AG08395 (cell line): ENCODE measurements around the gene PPP1R13B.
A peak's percentile ranks its signal among the peaks of the same experiment; 100 is the strongest.
"Not testable (repeated sequence)": the region's sequence is repeated elsewhere in the genome, so short reads cannot be mapped to it uniquely, and the experiment has no call there.

Experiments used
- DNase-seq: peaks from one replicate; pipeline ENCODE4 v3.0.0; 2012; ENCODE audit warnings: mixed read lengths, low spot score

The PPP1R13B gene, protein sequence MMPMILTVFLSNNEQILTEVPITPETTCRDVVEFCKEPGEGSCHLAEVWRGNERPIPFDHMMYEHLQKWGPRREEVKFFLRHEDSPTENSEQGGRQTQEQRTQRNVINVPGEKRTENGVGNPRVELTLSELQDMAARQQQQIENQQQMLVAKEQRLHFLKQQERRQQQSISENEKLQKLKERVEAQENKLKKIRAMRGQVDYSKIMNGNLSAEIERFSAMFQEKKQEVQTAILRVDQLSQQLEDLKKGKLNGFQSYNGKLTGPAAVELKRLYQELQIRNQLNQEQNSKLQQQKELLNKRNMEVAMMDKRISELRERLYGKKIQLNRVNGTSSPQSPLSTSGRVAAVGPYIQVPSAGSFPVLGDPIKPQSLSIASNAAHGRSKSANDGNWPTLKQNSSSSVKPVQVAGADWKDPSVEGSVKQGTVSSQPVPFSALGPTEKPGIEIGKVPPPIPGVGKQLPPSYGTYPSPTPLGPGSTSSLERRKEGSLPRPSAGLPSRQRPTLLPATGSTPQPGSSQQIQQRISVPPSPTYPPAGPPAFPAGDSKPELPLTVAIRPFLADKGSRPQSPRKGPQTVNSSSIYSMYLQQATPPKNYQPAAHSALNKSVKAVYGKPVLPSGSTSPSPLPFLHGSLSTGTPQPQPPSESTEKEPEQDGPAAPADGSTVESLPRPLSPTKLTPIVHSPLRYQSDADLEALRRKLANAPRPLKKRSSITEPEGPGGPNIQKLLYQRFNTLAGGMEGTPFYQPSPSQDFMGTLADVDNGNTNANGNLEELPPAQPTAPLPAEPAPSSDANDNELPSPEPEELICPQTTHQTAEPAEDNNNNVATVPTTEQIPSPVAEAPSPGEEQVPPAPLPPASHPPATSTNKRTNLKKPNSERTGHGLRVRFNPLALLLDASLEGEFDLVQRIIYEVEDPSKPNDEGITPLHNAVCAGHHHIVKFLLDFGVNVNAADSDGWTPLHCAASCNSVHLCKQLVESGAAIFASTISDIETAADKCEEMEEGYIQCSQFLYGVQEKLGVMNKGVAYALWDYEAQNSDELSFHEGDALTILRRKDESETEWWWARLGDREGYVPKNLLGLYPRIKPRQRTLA

DNA sequence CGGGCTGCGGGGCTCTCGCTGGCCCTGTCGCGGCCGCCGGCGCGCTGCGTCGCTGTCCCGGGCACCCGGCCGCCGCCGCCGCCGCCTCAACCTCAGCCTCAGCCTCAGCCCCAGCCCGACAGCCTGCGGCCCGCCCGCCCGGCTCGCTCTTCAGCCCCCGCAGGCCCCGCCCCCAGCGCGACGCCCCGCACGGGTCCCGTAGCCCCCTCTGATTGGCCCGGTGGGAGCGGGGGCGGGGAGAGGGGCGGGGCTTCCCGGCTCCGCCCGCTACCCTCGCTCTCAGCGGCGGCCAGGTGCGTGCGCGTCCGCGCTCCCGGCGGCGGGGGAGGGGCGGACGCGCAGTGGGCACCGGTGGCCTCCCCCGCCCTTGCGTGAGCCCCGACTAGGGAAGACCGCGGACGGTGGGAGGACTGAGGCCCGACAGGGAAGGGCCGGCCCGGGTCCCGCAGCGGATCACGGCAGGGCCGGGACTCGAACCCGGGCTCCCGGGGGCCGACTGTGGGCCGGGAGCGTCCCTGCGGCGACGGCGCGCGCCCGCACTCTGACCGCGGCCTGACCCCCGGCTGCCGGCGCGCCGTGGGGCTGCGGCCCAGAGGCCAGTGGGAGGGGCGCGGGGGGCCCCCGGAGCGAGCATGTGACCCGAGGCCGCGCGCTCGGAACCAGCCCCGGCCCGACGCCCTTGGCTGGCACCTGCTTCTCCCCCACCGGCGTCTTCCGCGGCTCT lies at the start of gene PPP1R13B:
Gene PPP1R13B (minus strand): TSS at position 125 of the 724 bp plus-strand sequence. CDS start 268 bp downstream, outside the sequence.
- DNase-seq: peak; percentile 98

DNA sequence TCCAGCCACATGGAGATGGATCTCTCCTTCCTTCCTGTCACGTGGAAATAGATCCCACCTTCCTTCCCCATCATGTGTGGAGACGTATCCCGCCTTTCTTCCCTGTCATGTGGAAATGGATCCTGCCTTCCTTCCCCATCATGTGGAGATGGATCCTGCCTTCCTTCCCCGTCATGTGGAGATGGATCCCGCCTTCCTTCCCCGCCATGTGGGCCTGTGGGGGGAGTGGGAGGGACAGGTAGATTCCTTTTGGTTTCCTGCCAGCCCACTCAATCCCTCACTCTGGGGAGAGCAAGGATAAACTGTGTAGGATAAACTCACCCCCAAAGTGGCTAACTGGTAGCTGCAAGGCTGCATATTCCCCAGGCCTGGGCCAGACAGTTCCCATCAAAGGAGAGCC lies 49.2 kb upstream of the PPP1R13B start:
- no peak for DNase-seq

DNA sequence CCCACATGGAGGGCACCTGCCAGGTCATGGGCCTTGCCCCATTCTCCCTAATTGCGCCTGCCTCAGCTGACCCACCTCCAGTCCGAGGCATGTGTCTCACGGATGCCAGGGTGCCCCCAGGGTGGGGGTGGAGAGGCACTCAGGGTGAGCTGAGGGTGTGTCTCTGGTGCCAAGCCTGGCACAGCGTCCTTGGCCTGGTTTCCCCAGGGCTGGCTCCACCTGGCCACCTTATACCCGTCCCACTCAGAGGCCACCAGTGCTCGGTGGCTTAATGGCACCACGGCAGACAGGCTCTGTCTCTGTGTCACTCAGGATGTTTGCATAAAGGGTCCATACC lies 47.3 kb upstream of the PPP1R13B start:
- DNase-seq: no peak

DNA sequence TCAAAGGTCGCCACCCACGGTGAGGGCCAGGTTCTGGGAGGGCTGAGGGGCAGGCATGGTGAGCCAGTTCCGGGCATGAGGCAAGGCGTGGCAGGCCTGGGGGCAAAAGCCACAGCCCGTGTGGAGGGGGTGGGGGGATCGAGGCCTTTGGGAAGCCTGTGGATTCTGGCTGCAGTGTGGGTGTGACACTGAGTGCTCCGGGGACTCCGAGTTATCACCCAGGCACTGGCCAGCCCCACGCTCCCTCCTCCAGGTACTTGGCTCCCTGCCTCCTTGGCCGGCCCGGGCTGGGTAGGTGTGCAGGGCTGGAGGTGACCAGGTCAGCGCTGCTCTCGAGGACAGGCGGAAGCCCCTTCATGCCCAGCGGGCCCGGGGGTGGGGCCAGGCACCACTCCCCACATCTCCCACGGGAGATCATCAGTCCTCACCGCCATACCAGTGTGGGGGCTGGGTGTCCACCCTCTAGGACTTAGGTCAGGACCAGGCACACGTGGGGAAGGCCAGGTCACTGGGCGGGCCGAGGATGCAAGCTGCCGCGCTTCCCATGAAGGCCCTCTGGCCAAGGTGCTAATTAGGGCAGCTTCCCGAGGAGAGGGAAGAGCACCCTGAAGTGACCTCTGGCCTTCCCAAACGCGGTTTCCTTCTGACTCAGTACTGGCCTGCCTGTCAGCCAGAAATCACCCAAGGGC lies 46.8 kb upstream of the PPP1R13B start:
- DNase-seq: no peak

DNA sequence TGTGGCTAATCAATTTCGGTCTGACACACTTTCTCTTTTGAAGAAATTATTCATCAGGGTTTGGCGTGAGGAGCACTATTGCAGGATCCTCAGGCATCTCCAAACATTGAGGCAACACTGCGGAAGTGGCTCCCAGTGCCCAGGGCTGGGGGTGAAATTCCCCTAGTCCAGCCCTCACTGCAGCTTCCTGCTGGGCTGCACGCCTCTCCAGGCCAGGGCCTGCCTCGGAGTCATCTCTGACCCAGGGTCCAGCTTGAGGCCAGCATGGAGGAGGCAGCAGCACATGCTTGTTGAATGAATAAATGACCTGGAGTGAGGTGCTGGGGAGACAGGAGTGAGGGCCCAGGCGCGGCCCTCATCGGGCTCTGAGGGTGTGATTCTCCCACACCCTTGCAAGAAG lies 44.9 kb upstream of the PPP1R13B start:
- no peak for DNase-seq

DNA sequence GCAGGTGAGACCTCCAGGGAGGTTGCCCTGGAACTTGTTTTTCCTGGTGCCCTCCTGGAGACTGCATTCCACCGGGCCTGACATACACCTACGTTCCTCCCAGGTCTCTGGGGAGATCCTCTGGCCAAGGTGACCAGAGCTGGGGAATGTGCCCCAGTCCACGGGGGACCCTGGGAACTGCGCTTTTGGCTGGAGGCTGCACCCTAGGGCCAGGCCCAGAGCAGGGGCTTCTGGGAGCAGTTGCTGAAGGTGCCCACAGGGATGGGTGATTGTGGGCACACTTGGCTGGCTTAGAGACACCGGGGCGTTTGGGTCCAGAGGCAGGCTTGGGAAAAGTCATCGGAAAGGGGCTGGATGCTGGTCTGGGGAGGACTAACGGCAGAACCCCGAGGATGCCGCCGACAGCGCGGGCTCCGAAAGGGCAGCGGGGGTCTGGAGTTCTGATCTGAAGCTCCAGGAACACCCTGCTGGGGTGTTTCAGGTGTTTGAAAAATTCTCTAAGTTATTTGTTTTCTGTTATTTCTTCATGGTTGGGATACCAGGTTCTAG lies 44.4 kb upstream of the PPP1R13B start:
- DNase-seq: no peak

DNA sequence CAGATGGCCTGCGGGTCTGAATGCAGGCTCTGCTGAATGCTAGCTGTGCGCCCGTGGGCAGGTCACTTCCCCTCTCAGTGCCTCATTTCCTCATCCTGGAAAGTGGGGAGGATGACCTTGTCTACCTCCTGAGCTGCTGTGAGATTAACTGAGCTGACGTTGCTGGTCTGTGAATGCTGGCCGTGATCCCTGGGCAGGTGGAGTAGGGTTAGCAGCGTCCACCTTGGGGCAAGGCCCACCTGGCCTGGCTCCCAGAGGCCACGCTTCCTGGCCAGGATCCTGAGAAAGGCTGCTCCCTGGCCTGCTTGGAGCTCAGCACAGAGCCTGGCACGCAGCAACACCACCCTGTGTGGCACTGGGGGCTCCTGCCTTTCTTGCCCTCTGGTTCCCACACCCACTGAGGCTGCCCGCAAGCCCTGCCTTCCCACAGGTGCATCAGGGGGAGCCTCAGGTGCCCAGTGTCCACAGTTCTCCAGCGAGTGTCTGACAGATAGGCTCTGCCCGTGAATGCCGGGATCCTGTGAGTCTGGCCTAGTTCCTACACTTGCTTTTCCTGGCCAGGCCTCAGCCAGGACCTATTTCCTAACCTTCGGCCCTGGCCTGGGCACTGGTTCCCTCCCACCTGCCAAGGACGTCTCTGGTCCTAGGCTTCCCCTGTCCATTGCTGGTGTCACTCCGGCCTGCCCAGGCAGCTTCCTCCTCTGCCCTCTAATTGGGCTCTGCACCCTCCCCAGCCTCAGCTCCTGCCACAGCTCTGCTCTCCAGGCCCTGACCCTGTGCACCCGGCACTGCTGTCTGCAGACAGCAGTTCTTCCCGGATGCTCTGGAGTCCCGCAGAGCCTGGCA lies 43.7 kb upstream of the PPP1R13B start:
- no peak for DNase-seq

DNA sequence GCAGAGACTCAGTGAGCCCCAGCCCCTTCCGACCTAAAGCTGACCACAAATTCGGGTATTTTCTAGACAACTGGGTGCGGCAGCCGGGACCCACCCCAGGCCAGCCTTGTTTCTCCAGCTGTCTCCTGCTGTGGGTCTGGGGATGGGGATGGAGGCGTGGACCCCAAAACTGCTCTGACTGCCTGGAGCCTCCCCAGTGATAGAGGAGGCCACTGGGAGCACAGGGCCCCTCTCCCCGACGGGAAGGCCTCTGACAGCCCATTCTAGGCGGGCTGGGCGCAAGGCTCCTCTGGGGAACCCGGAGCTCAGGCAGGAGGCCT lies 42.6 kb upstream of the PPP1R13B start:
- no peak for DNase-seq

DNA sequence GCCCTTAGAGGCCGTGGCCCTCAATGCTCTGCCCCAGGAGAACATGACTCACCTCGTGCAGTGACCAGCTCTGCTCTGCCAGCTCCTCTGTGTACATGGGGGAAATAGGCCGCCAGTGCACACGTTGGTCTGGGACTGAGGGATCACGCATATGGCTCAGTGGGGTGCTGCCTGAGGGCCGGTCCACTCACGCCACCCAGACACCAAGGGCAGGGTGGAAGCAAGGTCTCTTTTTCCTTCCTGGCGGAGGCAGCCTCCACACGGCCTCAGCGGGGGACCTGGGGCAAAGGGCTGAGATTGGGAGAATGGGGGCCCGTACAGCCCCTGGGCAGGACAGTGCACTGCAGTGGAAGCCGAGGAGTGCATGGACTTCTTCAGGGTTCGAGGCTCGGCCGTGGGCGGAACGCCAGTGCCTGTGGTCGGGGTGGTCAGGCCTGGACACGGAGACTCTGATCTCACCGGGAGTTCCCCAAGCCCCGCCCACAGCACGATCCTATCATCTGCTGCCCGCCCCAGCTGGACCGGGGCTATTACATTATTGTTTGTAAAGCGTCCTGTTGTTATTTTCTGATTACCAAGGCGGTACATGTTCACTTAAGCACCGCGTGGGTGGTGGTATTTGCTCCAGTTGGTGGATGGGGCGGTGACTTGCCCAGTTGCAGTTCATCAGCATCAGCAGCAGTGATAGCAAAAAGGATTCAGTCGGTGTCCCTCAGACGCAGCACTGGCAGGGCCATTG lies 42.1 kb upstream of the PPP1R13B start:
- peak; percentile 50 for DNase-seq

DNA sequence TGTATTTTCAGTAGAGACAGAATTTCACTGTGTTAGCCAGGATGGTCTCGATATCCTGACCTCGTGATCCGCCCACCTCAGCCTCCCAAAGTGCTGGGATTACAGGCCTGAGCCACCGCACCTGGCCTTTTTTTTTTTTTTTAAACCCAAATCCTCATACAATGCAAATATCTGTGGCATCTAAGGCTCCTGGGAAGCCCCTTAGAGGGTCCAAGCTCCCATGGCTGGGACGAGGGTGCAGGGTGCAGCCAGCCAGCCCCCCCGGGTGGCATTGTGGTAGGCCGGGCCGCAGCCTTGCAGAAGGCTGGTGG lies 41.6 kb upstream of the PPP1R13B start:
- DNase-seq: not testable (repeated sequence)

DNA sequence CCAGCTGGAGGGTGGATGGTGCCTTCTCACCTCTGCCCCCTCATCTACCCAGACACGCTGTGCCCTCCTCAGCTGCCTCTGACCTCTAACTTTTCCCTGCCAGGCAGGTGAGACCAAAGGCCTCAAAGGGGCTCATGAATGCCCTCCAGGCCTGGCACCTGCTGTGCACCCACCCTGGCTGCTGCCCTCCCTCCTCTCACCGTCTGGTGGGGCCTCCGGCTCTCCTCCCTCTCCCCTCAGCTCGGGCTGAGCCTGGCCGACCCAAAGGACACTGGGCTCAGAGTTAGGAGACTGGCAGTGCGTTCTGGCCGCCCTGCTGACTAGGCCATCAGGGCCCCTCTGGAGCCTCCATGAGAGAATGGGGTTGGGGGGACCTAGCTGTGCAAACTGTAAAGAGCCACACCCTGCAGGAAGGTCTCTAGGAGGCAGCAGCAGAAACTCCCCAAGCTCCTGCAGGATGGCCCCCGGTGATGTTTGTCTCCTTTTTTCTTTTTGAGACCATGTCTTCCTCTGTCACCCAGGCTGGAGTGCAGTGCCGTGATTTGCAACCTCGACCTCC lies 40.3 kb upstream of the PPP1R13B start:
- no peak for DNase-seq

DNA sequence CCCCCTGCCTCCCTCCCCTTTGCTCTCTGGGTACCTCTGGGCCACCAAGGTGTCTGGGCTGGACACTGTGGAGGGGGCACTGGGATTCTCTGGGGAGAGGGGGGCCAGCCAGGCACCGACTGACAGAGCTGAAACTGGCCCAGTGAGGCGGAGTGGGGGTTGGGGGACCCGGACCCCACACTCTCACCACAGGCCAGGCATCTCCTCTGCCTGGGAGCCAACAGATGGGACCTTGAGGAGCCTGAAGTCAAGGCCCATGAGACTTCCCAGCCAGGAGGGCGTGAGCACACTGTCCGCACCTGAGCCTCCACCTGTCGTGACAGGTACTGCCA lies 39.8 kb upstream of the PPP1R13B start:
- DNase-seq: no peak

DNA sequence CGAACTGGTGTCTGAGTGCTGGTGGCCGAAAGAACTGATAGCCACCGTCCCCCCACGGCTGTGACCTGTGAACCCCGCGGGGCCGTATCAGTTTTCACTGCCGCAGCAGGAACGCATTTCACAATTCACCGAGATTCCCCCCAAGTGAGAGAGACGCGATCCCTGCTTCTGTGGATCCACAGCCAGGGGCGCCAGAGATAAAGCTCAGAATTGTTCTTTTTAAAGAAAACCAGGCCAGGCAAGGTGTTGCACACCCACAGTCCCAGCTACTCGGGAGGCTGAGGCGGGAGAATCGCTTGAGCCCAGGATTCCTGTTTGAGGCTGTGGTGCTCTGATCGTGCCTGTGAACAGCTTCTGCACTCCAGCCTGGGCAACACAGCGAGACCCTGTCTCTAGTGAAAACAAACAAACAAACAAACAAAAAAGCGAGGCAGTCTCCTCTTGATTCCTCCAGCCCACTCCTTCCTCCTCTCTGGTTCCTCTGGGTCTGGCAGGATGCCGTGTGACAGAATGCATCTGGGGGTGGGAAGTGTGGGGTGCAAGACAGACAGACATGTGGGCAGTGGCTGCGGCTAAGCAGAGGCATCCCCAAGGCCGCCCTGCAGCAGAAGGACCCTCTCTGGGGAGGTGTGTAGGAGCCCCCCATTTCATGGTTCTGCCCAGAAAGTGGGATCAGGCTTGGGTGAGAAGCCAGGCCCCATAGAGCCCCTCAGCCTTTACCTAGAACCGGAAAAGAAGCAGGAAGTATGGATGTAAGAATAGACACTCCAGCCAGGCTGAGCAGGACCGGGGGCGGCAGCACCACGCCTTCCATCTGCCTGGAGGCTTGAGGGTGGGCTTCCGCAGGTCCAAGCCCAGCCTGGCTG lies 39.2 kb upstream of the PPP1R13B start:
- DNase-seq: no peak

DNA sequence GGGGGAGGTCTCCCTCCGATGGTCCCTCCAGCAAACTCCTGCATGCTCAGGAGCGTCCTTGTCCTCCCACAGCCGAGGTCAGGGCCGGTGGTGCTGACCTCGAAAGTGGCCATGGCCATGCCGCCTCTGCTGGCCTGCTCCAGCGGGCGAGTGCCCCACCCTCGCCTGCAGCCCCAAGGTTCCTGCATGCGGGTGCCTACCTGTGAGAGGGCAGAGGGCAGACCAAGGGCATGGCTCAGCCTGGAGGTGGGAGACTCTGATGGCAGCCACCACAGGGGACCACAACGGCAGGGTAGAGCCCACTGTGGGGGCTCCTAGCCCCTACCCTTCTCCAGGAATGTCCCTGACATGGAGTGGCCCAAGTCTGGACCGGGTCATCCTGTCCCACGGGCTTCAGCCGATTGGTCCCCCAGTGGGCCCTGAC lies 38.1 kb upstream of the PPP1R13B start:
- DNase-seq: no peak

DNA sequence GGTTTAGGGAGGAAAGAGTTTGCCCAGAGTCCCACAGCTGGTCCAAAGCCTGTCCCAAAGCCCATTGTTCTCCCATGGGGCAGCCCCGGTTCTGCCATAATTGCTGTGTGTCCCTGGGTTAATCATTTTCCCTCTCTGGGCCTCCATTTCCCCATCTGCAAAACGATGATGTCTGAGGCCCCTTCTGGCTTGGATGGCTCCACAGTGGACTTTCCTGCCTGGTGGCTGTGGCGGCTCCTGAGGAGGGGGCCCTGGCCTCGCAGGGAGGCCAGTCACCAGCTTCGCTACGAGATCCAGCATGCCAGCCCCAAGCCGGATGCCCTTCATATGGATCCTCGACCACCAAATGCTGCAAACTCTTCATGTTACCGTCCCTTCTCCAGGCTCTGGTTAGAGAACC lies 37.5 kb upstream of the PPP1R13B start:
- no peak for DNase-seq

DNA sequence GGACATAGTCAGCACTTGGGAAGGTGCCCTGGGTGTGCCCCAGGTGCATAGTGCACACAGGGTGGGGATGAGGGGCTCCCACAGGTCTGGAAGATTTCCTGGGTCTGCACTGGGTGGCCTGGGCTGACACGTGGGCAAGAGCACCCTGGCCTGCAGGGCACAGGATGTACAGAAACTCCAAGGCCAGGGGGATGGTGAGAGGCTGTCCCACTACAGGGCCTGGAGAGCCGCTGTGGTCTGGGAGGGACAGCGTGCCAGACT lies 35.8 kb upstream of the PPP1R13B start:
- DNase-seq: no peak

DNA sequence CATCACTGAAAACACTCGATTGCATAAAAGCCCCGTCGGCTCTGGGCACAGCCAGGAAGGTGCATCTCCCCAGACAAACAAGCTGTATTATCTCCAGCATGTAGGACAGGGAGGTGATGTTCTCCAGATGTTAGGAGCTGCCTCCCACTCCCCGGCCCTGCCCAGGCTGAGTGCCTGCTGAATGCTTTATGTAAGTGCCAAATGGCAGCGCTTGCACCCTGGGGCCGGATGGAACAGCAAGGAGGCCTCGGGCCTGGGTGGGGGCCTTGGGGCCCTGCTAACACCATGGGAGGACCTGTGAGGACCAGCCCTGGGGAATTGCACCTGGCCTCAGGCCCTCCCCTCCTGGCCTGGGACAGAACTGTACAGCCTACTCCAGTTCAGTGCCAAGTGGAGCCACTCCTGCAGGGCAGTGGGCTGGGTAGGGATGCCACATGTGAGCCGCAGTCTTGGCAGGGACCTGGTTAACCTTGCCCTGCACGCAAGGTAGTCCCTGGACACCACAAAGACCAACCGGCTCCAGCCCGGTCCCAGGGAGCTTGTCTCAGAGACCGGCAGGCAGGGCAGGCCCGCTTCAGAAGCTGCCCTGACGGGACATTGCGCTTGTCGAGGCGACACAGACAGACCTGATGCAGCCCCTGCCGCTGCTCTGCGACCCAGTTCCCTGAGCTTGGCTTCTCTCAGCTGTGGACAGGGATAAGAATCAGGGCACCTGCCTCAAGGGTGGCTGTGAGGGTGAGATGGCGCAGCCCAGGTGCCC lies 35.3 kb upstream of the PPP1R13B start:
- no peak for DNase-seq
